ENCODE results near the gene TOP2A.
A peak's percentile ranks its signal among the peaks of the same experiment; 100 is the strongest.

Gene TOP2A

GRCh38 chr17:40356990-40357881, 60.5 kb downstream of the TOP2A start:
- DNase-seq = no peak

- no peak for DNase-seq
Observed at GRCh38 chr17:40355804-40356758, 61.6 kb downstream of the TOP2A start.

DNA sequence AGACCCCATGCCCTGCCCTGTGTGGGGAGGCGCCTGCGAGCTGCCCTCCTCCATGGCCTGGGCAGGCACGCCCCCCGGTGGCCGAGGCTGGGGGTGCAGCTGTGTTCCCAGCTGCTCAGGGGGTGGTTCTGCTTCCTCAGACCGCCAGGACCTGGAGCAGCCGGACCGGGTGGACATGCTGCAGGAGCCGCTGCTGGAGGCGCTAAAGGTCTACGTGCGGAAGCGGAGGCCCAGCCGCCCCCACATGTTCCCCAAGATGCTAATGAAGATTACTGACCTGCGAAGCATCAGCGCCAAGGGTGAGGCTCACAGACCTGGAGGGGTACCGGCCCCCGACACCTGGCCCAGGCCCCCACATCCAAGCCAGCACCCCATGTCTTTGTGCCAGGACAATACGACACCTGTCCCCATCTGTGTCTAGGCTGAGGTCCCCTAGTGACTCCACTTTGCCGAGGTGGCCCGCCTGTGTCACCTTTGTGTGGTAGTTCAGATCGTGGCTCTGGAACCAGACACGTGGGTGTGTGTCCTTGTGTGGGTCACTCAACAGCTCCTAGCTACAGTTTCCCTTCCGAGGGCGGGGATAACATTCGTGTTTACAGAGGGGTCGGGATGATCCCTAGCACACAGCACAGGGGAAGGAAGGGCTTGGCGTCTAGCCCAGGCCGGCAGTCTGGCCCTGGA, 62.4 kb downstream of the TOP2A start:
- peak; percentile 73 for DNase-seq

DNA sequence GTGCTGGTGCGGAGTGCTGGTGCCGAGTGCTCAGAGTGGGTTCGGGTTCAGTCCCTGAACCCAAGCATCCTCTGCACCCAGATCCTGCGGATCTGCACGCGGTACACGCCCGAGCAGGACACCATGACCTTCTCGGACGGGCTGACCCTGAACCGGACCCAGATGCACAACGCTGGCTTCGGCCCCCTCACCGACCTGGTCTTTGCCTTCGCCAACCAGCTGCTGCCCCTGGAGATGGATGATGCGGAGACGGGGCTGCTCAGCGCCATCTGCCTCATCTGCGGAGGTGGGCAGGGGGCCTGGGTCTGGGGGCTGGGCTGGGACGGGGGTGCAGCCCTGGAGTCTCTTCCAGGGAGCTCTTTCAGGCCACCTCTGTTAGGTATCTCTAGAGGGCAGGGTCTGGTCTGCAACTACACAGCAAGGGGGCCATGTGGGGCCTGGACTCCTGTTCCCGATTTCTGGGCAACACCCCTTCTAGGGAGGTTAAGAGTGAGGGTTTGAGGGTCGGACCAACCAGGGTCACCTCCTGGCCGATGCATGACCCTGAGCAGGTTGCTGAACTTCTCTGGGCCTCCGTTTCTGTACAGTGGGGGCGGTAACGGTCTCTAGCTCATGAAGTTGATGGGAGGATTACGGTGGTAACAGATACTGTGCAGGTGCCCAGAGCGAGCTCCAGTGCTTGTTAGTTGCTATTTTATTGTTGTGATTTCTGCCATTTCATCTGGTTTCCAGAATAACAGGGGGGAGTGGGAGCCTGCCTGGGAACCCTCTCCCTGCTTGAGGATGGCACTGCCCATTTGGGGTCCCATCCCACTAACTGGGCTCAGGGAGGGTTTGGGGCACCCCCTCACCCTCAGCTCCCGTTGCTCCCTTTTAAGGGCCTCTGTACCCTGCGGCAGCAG, 63.2 kb downstream of the TOP2A start:
- no peak for DNase-seq

DNA sequence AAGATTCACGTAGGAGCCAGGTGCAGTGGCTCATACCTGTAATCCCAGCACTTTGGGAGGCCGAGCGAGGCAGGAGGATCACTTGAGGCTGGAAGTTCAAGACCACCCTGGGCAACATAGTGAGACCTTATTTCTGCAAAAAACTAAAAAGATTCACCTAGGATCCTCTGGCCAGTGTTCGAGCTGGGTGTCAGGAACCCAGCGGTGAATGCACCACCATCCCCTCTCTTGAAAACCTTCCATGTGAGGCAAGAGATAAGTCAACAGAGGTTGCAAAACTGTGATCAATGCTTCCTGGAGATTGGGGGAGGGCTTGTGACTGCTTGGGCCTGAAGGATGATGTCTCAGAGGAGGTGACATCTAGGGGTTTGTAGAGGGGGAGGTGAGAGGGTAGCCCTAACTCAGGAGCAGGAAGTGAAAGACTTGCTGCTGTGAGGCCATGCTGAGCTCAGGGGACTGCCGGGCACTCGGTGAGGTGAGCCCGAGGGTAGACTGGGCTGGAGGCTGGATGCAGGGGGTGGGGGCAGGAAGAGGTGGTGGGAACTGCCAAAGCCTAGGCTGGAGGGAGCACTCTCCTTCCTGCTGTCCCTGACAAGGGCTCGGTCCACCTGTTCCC, 64.8 kb downstream of the TOP2A start:
- DNase-seq = no peak

GRCh38 chr17:40352237-40352778, 65.4 kb downstream of the TOP2A start:
- no peak for DNase-seq

DNA sequence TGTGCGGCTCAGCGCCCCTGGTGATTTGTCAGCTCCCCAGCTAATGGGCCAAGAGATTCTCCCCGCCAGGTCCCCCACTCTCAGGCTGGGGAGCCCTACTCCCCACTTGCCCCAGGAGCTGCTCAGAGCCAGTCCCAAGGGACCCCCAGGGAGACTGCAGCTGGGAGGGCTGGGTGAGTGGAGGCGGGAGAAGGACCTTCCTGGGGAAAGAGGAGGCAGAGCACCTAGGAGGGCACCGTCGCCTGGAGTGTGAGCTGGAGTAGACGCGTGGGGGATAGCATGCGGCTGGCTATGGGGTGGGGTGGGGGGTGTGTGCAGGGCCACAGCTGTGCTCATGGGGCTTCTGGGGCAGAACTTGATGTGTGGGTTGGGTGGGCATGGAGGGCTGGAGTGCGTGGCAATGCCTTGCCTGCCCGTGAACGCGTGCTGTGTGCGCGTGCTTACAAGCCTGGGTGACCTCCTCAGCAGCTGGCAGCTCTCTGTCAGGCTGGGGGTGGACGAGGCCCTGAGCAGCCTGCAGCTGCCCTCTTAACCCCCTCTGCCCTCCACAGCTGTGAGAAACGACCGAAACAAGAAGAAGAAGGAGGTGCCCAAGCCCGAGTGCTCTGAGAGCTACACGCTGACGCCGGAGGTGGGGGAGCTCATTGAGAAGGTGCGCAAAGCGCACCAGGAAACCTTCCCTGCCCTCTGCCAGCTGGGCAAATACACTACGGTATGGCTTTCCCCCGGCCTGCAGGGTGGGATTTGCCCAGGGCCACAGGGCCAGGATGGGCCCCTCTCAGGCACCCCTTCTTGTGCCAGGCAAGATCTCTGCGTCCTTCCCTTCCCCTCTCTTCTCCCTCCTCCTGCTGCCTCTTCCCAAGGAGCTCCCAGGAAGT, 66.1 kb downstream of the TOP2A start:
- no peak for DNase-seq

DNA sequence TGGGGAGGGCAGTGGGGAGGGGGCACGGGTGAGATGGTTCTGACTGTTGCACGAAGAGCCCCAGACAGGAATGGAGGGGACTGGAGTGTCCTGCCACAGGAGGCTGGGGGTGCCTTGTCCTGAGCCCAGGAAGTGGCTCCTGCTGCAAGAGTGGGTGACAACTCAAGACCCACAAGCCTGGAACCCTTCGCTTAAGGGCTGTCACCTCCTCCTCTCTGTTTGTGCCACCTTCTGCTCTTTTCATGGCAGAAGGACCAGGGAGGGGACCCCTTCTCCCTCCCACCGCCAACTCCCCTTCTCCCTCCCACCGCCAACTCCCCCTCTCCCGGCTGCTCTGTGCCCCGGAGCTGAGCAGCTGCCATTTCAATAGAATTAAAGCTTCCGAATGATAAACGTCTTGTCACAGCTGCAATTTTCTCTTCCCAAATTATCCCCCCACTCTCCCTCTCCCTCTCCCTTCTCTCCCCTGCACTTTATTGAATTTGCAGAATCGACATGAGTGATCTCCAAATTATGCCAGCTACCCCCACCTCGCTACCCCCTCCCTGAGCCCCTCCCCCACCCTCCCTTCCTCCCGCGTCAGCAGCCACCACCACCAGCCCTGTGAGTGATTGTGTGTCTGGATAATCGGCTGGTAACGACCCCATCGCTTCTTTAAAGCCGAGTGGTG, 66.9 kb downstream of the TOP2A start:
- DNase-seq = no peak

GRCh38 chr17:40349895-40350688, 67.6 kb downstream of the TOP2A start:
- no peak for DNase-seq

GRCh38 chr17:40349477-40349894, 68.2 kb downstream of the TOP2A start:
- DNase-seq = no peak

DNA sequence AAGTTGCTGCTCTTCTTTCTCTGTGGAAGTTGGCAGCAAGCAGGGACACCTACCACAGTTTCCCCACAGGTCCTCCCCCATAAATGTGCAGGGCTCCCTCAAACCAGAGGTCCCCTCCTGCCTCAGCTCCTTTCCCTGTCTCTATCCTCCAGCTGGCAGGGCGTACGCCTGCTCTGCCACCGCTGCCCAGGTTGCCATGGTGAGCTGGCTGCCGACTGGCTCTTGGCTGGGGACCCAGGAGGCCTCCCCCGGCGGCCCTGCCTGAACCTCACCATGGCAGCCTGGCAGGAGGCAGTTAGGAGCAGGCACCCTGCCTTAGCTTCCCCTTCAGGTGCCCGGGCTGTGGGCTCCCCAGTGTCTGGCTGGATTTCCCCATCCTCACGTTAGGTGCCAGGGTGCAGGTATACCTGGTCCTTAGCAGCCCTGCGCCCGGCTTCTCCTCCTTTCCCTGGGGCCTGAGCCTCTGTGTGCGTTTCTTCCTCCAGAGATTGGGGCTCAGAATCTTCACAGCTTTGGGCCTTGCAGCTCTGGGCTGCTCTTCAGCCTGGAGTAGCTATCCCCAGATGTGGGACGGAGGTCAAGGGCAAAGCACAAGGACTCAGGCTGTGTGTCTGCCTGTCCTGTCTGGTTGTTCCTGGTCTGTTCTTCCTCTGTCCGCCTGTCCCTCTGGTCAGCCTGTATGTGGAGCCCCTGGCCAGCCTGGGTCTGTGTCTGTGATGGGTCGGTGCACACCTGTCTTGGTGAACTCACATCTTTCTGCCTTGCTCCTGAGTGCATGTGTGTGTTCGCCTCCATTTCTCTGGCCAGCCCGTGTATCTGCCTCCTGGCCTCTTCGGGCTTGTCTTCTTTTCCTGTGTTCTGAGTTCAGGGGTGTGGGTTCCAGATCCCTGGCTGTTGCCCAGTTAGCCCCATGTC, 68.9 kb downstream of the TOP2A start:
- DNase-seq = no peak

DNA sequence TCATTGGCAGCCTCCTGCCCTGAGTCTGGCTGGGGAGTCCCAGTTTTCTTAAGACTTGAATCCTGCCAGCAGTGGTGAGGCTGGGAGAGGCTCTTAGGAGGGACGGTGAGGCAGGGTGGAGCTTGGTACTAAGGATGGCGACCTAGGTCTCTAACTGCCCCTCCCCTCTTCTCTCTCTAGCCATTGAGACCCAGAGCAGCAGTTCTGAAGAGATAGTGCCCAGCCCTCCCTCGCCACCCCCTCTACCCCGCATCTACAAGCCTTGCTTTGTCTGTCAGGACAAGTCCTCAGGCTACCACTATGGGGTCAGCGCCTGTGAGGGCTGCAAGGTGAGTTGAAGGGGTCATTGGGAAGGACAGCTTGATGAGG, 69.6 kb downstream of the TOP2A start:
- DNase-seq = no peak

DNA sequence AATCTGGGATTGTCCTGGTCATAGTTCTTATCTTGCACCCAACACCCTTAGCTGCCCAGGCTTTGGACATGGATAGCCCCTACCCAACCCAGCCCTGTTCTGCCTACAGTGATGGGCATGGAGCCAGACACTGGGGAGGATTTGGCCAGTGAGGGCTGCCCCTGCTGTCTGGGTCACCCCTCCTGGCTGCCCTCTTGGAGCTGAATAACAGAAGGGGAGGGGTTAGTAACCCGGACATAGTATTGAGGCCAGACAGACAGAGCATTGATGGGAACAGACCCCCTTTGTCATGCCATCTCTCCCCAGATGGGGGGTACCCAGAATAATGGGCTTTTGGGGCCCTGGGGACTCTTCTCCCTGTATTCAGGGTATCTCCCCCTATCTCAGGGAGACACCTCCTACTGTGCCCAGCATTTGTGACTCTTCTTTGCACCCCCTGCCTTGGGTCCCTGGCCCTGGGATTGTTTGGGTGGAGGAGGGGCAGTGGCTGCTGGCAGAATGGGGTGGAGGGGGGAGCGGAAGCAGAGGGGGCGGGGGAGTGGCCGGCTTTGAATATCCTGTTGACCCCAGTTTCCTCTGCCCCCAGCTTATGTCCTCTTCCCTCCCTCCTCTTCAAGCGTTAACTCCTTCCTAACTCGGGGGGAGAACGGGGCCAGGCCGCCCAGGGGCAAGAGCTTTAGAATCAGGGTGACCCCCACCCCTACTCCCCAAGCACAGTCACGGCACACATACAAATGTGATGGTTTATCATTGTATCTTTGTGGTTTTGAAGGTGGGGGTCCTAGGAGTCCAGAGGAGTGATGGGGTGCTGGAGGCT, 70.2 kb downstream of the TOP2A start:
- DNase-seq = no peak

DNA sequence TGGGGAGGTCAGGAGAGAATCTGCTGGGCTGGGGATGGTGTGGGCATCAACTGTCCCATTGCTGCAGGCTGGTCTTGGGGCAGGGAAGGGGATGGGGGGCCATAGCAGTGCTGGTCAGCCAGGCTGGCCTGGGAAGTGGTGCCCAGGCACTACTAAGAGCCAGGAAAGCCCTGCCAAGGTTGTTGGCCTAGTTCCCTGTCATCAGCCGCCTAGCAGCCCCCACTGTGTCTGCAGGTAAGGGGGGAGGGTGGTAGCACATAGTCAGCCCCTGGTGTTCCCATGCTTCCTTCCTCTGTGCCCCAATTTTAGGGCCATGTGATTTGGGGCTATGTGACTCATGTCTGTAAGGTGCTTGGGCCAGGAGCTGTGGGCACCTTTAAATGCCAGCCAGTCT, 70.9 kb downstream of the TOP2A start:
- no peak for DNase-seq

GRCh38 chr17:40345994-40346764, 71.5 kb downstream of the TOP2A start:
- no peak for DNase-seq
